Loucy (cell line): ENCODE results near the gene FHAD1.

Experiments
- H2AFZ ChIP-seq: fragments of 200-600 bp; sonication (generic); 2 replicates; pipeline ENCODE4 v1.6.0; 2016; ENCODE audit warnings: antibody characterized with exemption, mild to moderate bottlenecking, low read length, moderate library complexity
- H3F3A ChIP-seq: fragments of 200-600 bp; 2 replicates; pipeline ENCODE4 v1.6.0; 2016; ENCODE audit warnings: antibody characterized with exemption, low read depth, mild to moderate bottlenecking
- H3K27me3 ChIP-seq: fragments of 200-600 bp; sonication (generic); 2 replicates; pipeline ENCODE4 v1.6.1; 2014; ENCODE audit warnings: low read length, mild to moderate bottlenecking; ENCODE audit not compliant: insufficient read depth, poor library complexity, severe bottlenecking
- H3K36me3 ChIP-seq: fragments of 200-600 bp; sonication (generic); 2 replicates; pipeline ENCODE4 v1.6.1; 2016; ENCODE audit warnings: low read length; ENCODE audit not compliant: insufficient read depth
- H3K4me1 ChIP-seq: fragments of 200-600 bp; sonication (generic); 2 replicates; pipeline ENCODE4 v1.5.1; 2014; ENCODE audit warnings: low read length, mild to moderate bottlenecking; ENCODE audit not compliant: insufficient read depth, poor library complexity, severe bottlenecking
- H3K4me2 ChIP-seq: fragments of 200-600 bp; sonication (generic); 2 replicates; pipeline ENCODE4 v1.6.0; 2014; ENCODE audit warnings: antibody characterized with exemption, low read length, low read depth, mild to moderate bottlenecking; ENCODE audit not compliant: poor library complexity, severe bottlenecking
- H3K4me3 ChIP-seq: fragments of 200-600 bp; sonication (generic); 2 replicates; pipeline ENCODE4 v1.5.1; 2014; ENCODE audit warnings: low read length, mild to moderate bottlenecking, mixed read lengths; ENCODE audit not compliant: poor library complexity, severe bottlenecking
- H3K79me2 ChIP-seq: fragments of 200-600 bp; sonication (generic); 2 replicates; pipeline ENCODE4 v1.6.1; 2014; ENCODE audit warnings: low read length; ENCODE audit not compliant: insufficient read depth
- H3K9ac ChIP-seq: fragments of 200-600 bp; sonication (generic); 2 replicates; pipeline ENCODE4 v1.6.0; 2014; ENCODE audit warnings: mild to moderate bottlenecking, low read depth, low read length, moderate library complexity; ENCODE audit not compliant: poor library complexity, severe bottlenecking
- H3K9me2 ChIP-seq: fragments of 200-600 bp; sonication (generic); replicated peaks from 2 replicates; pipeline ENCODE4 v1.6.1; 2016; ENCODE audit warnings: low read depth, low read length, mixed read lengths
- H3K9me3 ChIP-seq: fragments of 200-600 bp; sonication (generic); 2 replicates; pipeline ENCODE4 v1.6.1; 2014; ENCODE audit warnings: mild to moderate bottlenecking, antibody characterized with exemption, low read length, low read depth; ENCODE audit not compliant: insufficient read depth
- H4K20me1 ChIP-seq: fragments of 200-600 bp; sonication (generic); 2 replicates; pipeline ENCODE4 v1.6.0; 2014; ENCODE audit warnings: antibody characterized with exemption, low read length, mild to moderate bottlenecking; ENCODE audit not compliant: insufficient read depth, poor library complexity, severe bottlenecking
- CTCF ChIP-seq: fragments of 200-600 bp; sonication (generic); conservative IDR thresholded peaks from 2 replicates; pipeline ENCODE4 v1.5.1; 2014; ENCODE audit warnings: mild to moderate bottlenecking, antibody characterized with exemption, low read length
- EZH2phosphoT487 ChIP-seq: fragments of 200-600 bp; IDR thresholded peaks from 2 replicates; pipeline ENCODE4 v1.6.1; 2018; ENCODE audit warnings: antibody characterized with exemption, mild to moderate bottlenecking, moderate library complexity, borderline replicate concordance

The FHAD1 gene

GRCh38 chr1:15445390-15446122 lies 198.5 kb downstream of the FHAD1 start:
- Histone ChIP-seq H3K27me3 (no peaks in the 10 kb centered on the region), H3K4me1 (no peaks in the 10 kb centered on the region), H3K9ac (no peak overlapping the region), H3K36me3 (no peaks in the 10 kb centered on the region), H3K9me3 (no peaks in the 10 kb centered on the region), H4K20me1 (no peaks in the 10 kb centered on the region), H2AFZ (no peak overlapping the region), H3K9me2 (no peaks in the 10 kb centered on the region), H3F3A (no peaks in the 10 kb centered on the region), H3K4me2 (no peak overlapping the region), H3K4me3 (no peak overlapping the region), H3K79me2 (no peaks in the 10 kb centered on the region)
- no peak for TF ChIP-seq CTCF
- TF ChIP-seq EZH2phosphoT487: no peak

DNA sequence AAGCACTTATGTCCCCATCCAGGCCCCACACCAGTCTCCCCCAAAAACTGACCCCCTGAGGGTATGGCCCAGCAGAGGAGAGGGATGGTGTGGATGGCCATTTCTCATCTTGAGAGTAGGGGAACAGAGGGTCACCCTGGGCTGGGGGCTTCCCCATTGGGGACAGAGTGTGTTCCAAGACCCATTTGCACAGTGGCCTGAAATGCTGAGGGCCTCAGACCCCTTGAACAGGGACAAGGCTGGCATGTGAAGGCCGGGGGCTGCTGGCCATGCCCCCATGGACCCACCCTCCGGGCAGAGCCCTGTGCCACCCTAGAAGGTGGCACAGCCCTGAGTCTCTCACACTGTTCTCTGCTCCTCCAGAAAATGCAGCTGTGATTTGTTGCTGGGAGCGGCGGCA lies 199.2 kb downstream of the FHAD1 start:
- Histone ChIP-seq H3K4me3 (no peak overlapping the region), H3F3A (no peaks in the 10 kb centered on the region), H3K27me3 (no peaks in the 10 kb centered on the region), H3K4me2 (no peak overlapping the region), H3K4me1 (no peaks in the 10 kb centered on the region), H3K9me3 (no peaks in the 10 kb centered on the region), H3K79me2 (no peaks in the 10 kb centered on the region), H3K36me3 (no peaks in the 10 kb centered on the region), H3K9me2 (no peaks in the 10 kb centered on the region), H4K20me1 (no peaks in the 10 kb centered on the region), H3K9ac (no peak overlapping the region), H2AFZ (no peak overlapping the region)
- TF ChIP-seq CTCF (no peak), EZH2phosphoT487 (no peak)
